Endothelial cell of umbilical vein (primary cell): ENCODE results near the gene GALNT9. TPM values are rescaled to one million over a fixed set of nuclear protein-coding genes. Genes with fewer than 3 reads are reported as not detected.

ENCODE experiments used
- BruUV-seq: library from RNA; stranded (reverse); fragments of 400-500 nt; replicated peaks from 2 replicates; lab custom pipeline; 2021; lab: Mats Ljungman, UMichigan
- CTCF ChIA-PET: fragments of 300-600, 350-600 bp; sonication (Branson Sonifier 250); formaldehyde crosslinking; loops from one replicate; lab custom pipeline; 2021; ENCODE audit warnings: antibody characterized with exemption, inconsistent platforms; lab: Charles Lee
- POLR2A ChIA-PET: fragments of 300-600, 350-600 bp; sonication (Branson Sonifier 250); formaldehyde crosslinking; loops from one replicate; lab custom pipeline; 2021; ENCODE audit warnings: antibody characterized with exemption, inconsistent platforms; lab: Charles Lee
- DNase-seq: peaks from one replicate; pipeline ENCODE4 v3.0.0-alpha.2; 2011; ENCODE audit warnings: low read depth, low spot score
- FAIRE-seq: peaks from 2 replicates; lab custom pipeline; 2011; peaks lifted over from hg19 to GRCh38; lab: Jason Lieb, UNC
- H2AFZ ChIP-seq: 2 replicates; pipeline ENCODE4 v1.6.0; 2012; ENCODE audit warnings: low read depth, low read length, control low read depth, inconsistent platforms
- H3K27ac ChIP-seq: 2 replicates; pipeline ENCODE4 v1.5.1; 2011; ENCODE audit warnings: low read depth, mild to moderate bottlenecking, control low read depth, low read length, moderate library complexity; ENCODE audit not compliant: insufficient read depth
- H3K27me3 ChIP-seq, 2 experiments: 2 replicates each; pipeline versions ENCODE4 v1.6.0 to v1.6.1; 2011; ENCODE audit warnings: low read length in 2 of 2, mixed read lengths in 1 of 2; ENCODE audit not compliant: control insufficient read depth in 2 of 2, insufficient read depth in 2 of 2
- H3K36me3 ChIP-seq, 2 experiments: 2 replicates in 1 of 2; 3 replicates in 1 of 2; pipeline ENCODE4 v1.5.1; 2011; ENCODE audit warnings: low read length in 2 of 2, mild to moderate bottlenecking in 1 of 2, moderate library complexity in 1 of 2; ENCODE audit not compliant: control insufficient read depth in 2 of 2, insufficient read depth in 2 of 2; ENCODE audit errors: extremely low read depth in 1 of 2
- H3K4me1 ChIP-seq: 3 replicates; pipeline ENCODE4 v1.5.1; 2011; ENCODE audit warnings: mild to moderate bottlenecking, low read length; ENCODE audit not compliant: control insufficient read depth, insufficient read depth; ENCODE audit errors: extremely low read depth
- H3K4me2 ChIP-seq: 2 replicates; pipeline ENCODE4 v1.6.1; 2011; ENCODE audit warnings: low read length, control low read depth, mixed read lengths; ENCODE audit not compliant: insufficient read depth
- H3K4me3 ChIP-seq, 3 experiments: fragments of 200-600 bp in 1 of 3; sonication (generic), shearing (Covaris generic) in 1 of 3; replicated peaks in 1 of 3; 2 replicates each; pipeline ENCODE4 v1.5.1; 2011 to 2016; ENCODE audit warnings: control low read depth in 3 of 3, low read length in 3 of 3, mild to moderate bottlenecking in 2 of 3, inconsistent platforms in 1 of 3, low read depth in 1 of 3, moderate library complexity in 1 of 3; ENCODE audit not compliant: insufficient read depth in 1 of 3
- H3K79me2 ChIP-seq: 2 replicates; pipeline ENCODE4 v1.6.0; 2012; ENCODE audit warnings: low read length, inconsistent platforms; ENCODE audit not compliant: control insufficient read depth, insufficient read depth
- H3K9ac ChIP-seq: replicated peaks from 2 replicates; pipeline ENCODE3; 2011; ENCODE audit warnings: low read length, control low read depth; ENCODE audit not compliant: insufficient read depth; ENCODE audit errors: extremely low read depth
- H3K9me1 ChIP-seq: replicated peaks from 3 replicates; pipeline ENCODE4 v1.6.0; 2011; ENCODE audit warnings: mild to moderate bottlenecking, low read length; ENCODE audit not compliant: control insufficient read depth, insufficient read depth; ENCODE audit errors: extremely low read depth
- H3K9me3 ChIP-seq: replicated peaks from 2 replicates; pipeline ENCODE4 v1.5.1; 2012; ENCODE audit warnings: low read length, inconsistent platforms; ENCODE audit not compliant: control insufficient read depth, insufficient read depth
- H4K20me1 ChIP-seq: replicated peaks from 2 replicates; pipeline ENCODE3; 2011; ENCODE audit warnings: mild to moderate bottlenecking, low read length; ENCODE audit not compliant: control insufficient read depth, insufficient read depth; ENCODE audit errors: extremely low read depth
- CTCF ChIP-seq, 2 donors: IDR thresholded peaks; 1 replicate in 1 of 2; 2 replicates in 1 of 2; pipeline ENCODE4 v1.5.1; 2011; ENCODE audit warnings: low read length in 2 of 2, mild to moderate bottlenecking in 2 of 2, moderate library complexity in 2 of 2, control low read depth in 1 of 2, inconsistent platforms in 1 of 2, low read depth in 1 of 2; ENCODE audit not compliant: insufficient read depth in 1 of 2; ENCODE audit errors: extremely low read depth in 1 of 2
- EZH2 ChIP-seq: IDR thresholded peaks from 2 replicates; pipeline ENCODE4 v1.6.1; 2012; ENCODE audit warnings: borderline replicate concordance, low read depth, mild to moderate bottlenecking, moderate library complexity, low read length, inconsistent platforms; ENCODE audit not compliant: severe bottlenecking
- FOS ChIP-seq: IDR thresholded peaks from 2 replicates; pipeline ENCODE4 v1.6.1; 2011; ENCODE audit warnings: mild to moderate bottlenecking, low read length, moderate library complexity, borderline replicate concordance; ENCODE audit not compliant: insufficient read depth
- GATA2 ChIP-seq: IDR thresholded peaks from 2 replicates; pipeline ENCODE4 v1.7.0; 2011; ENCODE audit warnings: low read depth, mild to moderate bottlenecking, moderate library complexity, mixed read lengths, low read length; ENCODE audit not compliant: insufficient read length, insufficient read depth
- JUN ChIP-seq: IDR thresholded peaks from 2 replicates; pipeline ENCODE4 v1.6.1; 2011; ENCODE audit warnings: borderline replicate concordance, low read depth; ENCODE audit not compliant: insufficient read length, insufficient read depth
- MAX ChIP-seq: IDR thresholded peaks from 2 replicates; pipeline ENCODE4 v1.6.1; 2011; ENCODE audit not compliant: insufficient read depth, insufficient read length
- MYC ChIP-seq: IDR thresholded peaks from one replicate; pipeline ENCODE4 v1.6.1; 2011; ENCODE audit warnings: mild to moderate bottlenecking, low read depth, low read length
- POLR2A ChIP-seq: IDR thresholded peaks from 2 replicates; pipeline ENCODE4 v1.6.1; 2012; ENCODE audit warnings: low read depth, mild to moderate bottlenecking, control low read depth, low read length
- POLR2AphosphoS5 ChIP-seq: IDR thresholded peaks from 2 replicates; pipeline ENCODE4 v1.6.1; 2012; ENCODE audit warnings: low read depth, mild to moderate bottlenecking, control low read depth, low read length, moderate library complexity; ENCODE audit not compliant: insufficient read depth
- dilution Hi-C: fragments of 300-500 bp; cut with MboI; formaldehyde crosslinking; loops from one replicate; pipeline ENCODE4 v1.15.0; 2019; ENCODE audit warnings: low sequenced_read_pairs; ENCODE audit not compliant: extremely low pct_ligation_motif_present
- intact Hi-C: fragments of 100-400 bp; cut with micrococcal nuclease; formaldehyde crosslinking; loops from one replicate; pipeline ENCODE4 v1.10.0; 2022
- polyA plus RNA-seq, 4 experiments: library from polyadenylated mRNA; depleted of rRNA in 3 of 4; stranded (reverse) in 3 of 4; unstranded in 1 of 4; fragments of >200 nt; gene quantifications; 2 replicates each; pipeline versions ENCODE4 v1.2.1 to v1.2.3, GENCODE V29; 2011 to 2012; ENCODE audit warnings: missing spikeins in 1 of 4
- total RNA-seq: library from RNA; stranded (reverse); gene quantifications from 2 replicates; pipeline ENCODE4 v1.2.3, GENCODE V29; 2021

Gene GALNT9
- total and polyA plus RNA-seq, 2 donors (not counting 3 experiments of a cell fraction or from before 2014, with no cell fraction given) = 0.14 to 0.73 TPM

- H3K4me2 ChIP-seq = no peak overlapping the region
- H3K9me3 ChIP-seq = no peaks in the 10 kb centered on the region
- FAIRE-seq (no peak), DNase-seq (no peak)
- H3K27ac ChIP-seq = no peak overlapping the region
- no peak for TF ChIP-seq JUN
- TF ChIP-seq EZH2 = no peak
- no peak for TF ChIP-seq CTCF (IDR thresholded peaks at IDR 0.05; ENCODE audit: extremely low read depth in 1 of 2, insufficient read depth in 1 of 2, low read depth in 1 of 2, low read length in 2 of 2)
- no peak for TF ChIP-seq MYC
- no peak for TF ChIP-seq GATA2
- no peak for TF ChIP-seq MAX
- no peak for TF ChIP-seq POLR2AphosphoS5
- TF ChIP-seq POLR2A = no peak
- TF ChIP-seq FOS = no peak
- H3K9me1 ChIP-seq = no peaks in the 10 kb centered on the region
- H3K79me2 ChIP-seq = no peaks in the 10 kb centered on the region
- no peaks in the 10 kb centered on the region for H3K36me3 ChIP-seq
- CTCF ChIA-PET = interaction anchor here (1.5 kb wide), 1 partner anchor 18 kb away, joined by 9 read pairs; no protein-coding TSS in a partner anchor
- H4K20me1 ChIP-seq = no peaks in the 10 kb centered on the region
- dilution Hi-C loops = no loop called here
- BruUV-seq = no TSS peak
- intact Hi-C loops = no loop called here
- no peaks in the 10 kb centered on the region for H3K4me1 ChIP-seq
- POLR2A ChIA-PET = no interaction called here
- H2AFZ ChIP-seq = no peak overlapping the region
- no peak overlapping the region for H3K4me3 ChIP-seq
- H3K9ac ChIP-seq = no peak overlapping the region
- H3K27me3 ChIP-seq = peaks cover 0 to 2% of the 10 kb centered on the region in 2 experiments
Observed at GRCh38 chr12:132171293-132171967, 158.0 kb downstream of the GALNT9 start.
